Measurements from ENCODE around the gene NOL8. TPM values are rescaled to one million over a fixed set of nuclear protein-coding genes. Genes with fewer than 3 reads are reported as not detected.

NOL8 gene
- total RNA-seq, 1 experiment from 2014 or later: 48.4 TPM

GRCh38 chr9:92360083-92360482 is 34.9 kb upstream of the NOL8 start:
- Histone ChIP-seq H2BK20ac (ENCODE audit: low read depth, low read length, poor library complexity, severe bottlenecking) (no peak overlapping the region), H4K91ac (ENCODE audit: insufficient read length, low read depth, low read length) (no peak overlapping the region), H2BK120ac (ENCODE audit: low read depth, low read length, poor library complexity, severe bottlenecking) (no peak overlapping the region), H3K56ac (ENCODE audit: insufficient read length, low read depth, low read length) (no peak overlapping the region), H3K23me2 (ENCODE audit: insufficient read length, low read depth, low read length, poor library complexity, severe bottlenecking) (no peaks in the 10 kb centered on the region), H2AFZ (ENCODE audit: low read length) (no peak overlapping the region), H3K9ac (ENCODE audit: extremely low read depth, insufficient read length, low read length) (no peak overlapping the region), H3K9me3 (ENCODE audit: control insufficient read depth, low read depth, low read length) (no peaks in the 10 kb centered on the region), H2BK5ac (ENCODE audit: insufficient read length, low read length) (no peak overlapping the region), H3K79me2 (ENCODE audit: insufficient read depth, low read length) (no peaks in the 10 kb centered on the region), H3K27me3 (ENCODE audit: insufficient read depth, low read length) (no peaks in the 10 kb centered on the region), H4K8ac (replicated peaks; ENCODE audit: insufficient read length, low read depth, low read length) (no peak overlapping the region), H3K4ac (ENCODE audit: low read depth, low read length) (no peak overlapping the region), H3K23ac (ENCODE audit: insufficient read length, low read depth, low read length) (no peak overlapping the region), H3T11ph (ENCODE audit: low read length) (no peak overlapping the region), H2AK5ac (ENCODE audit: insufficient read length, low read length) (no peak overlapping the region), H3K4me2 (ENCODE audit: insufficient read depth, insufficient read length, low read length) (no peak overlapping the region), H2BK12ac (ENCODE audit: insufficient read length, low read depth, low read length) (no peak overlapping the region), H3K4me1 (ENCODE audit: insufficient read depth, low read length) (no peaks in the 10 kb centered on the region), H3K27ac (ENCODE audit: insufficient read length, low read depth, low read length) (no peak overlapping the region), H4K5ac (ENCODE audit: insufficient read length, low read depth, low read length) (no peak overlapping the region), H2BK15ac (ENCODE audit: low read depth, low read length) (no peak overlapping the region), H3K14ac (ENCODE audit: insufficient read depth, low read length) (no peak overlapping the region), H3K18ac (ENCODE audit: insufficient read length, low read depth, low read length) (no peak overlapping the region), H3K79me1 (ENCODE audit: insufficient read depth, low read depth, low read length, poor library complexity, severe bottlenecking) (no peaks in the 10 kb centered on the region), H4K20me1 (ENCODE audit: control insufficient read depth, insufficient read depth, insufficient read length) (no peaks in the 10 kb centered on the region)
- Mint-ChIP-seq H3K9me3 (peaks cover 14 to 16% of the 10 kb centered on the region in 2 experiments), H3K4me3 (no peak overlapping the region), H3K4me1 (no peaks in the 10 kb centered on the region), H3K27ac (no peak overlapping the region), H3K36me3 (ENCODE audit: insufficient read depth in 1 of 3, low read depth in 3 of 3) (peaks cover 15 to 24% (median 21%) of the 10 kb centered on the region in 3 experiments), H3K27me3 (ENCODE audit: low read depth) (no peaks in the 10 kb centered on the region)
- no peak for DNase-seq
- no CpG with 5 or more reads among the region's 3 CpGs for WGBS (ENCODE audit: extremely low coverage, insufficient read length, low lambda C conversion rate)
- TF ChIP-seq CTCF (conservative IDR thresholded peaks at IDR 0.05): no peak

Measured in H9 (cell line).